Prostate gland (tissue), 2 donors: Measurements from ENCODE around the gene ADGRF5. TPM values are rescaled to one million over a fixed set of nuclear protein-coding genes. Genes with fewer than 3 reads are reported as not detected.
A peak's percentile ranks its signal among the peaks of the same experiment; 100 is the strongest.
"Not testable (repeated sequence)": the region's sequence is repeated elsewhere in the genome, so short reads cannot be mapped to it uniquely, and the experiment has no call there.

Experiments used
- DNase-seq: peaks from one replicate; pipeline ENCODE4 v3.0.0-alpha.2; 2019; ENCODE audit warnings: low spot score
- H3K27ac ChIP-seq, 2 donors: fragments of 200-600 bp; sonication (generic); 2 replicates each; pipeline ENCODE4 v1.5.1; 2017 to 2019
- H3K27me3 ChIP-seq: fragments of 200-600 bp; sonication (generic); replicated peaks from 2 replicates; pipeline ENCODE4 v1.5.1; 2019; ENCODE audit not compliant: insufficient read depth
- H3K36me3 ChIP-seq, 2 donors: fragments of 200-600 bp; sonication (generic); 1 replicate in 1 of 2; 2 replicates in 1 of 2; pipeline versions ENCODE4 v1.5.1 to v1.8.1; 2017 to 2019
- H3K4me1 ChIP-seq: fragments of 200-600 bp; sonication (generic); replicated peaks from 2 replicates; pipeline ENCODE4 v1.5.1; 2019
- H3K4me3 ChIP-seq, 2 donors: fragments of 200-600 bp; sonication (generic); 2 replicates each; pipeline ENCODE4 v1.5.1; 2017 to 2019
- H3K9me3 ChIP-seq: fragments of 200-600 bp; sonication (generic); 2 replicates; pipeline ENCODE4 v1.5.1; 2017
- CTCF ChIP-seq, 4 experiments: fragments of 200-600 bp in 2 of 4; fragments of 450-650 bp in 2 of 4; sonication (generic) in 2 of 4; IDR thresholded peaks; 1 replicate in 3 of 4; 2 replicates in 1 of 4; pipeline ENCODE4 v1.5.1; 2016 to 2019; ENCODE audit warnings: antibody characterized with exemption in 4 of 4, mild to moderate bottlenecking in 2 of 4, moderate library complexity in 2 of 4
- POLR2A ChIP-seq: fragments of 450-650 bp; IDR thresholded peaks from one replicate; pipeline ENCODE4 v1.6.1; 2016; ENCODE audit warnings: antibody characterized with exemption, mild to moderate bottlenecking
- POLR2AphosphoS5 ChIP-seq: sonication (generic); formaldehyde crosslinking; IDR thresholded peaks from one replicate; pipeline ENCODE4 v1.6.1; 2017; ENCODE audit warnings: antibody characterized with exemption
- WGBS: methylation state at CpG from one replicate; pipeline ENCODE4 v1.1.5; 2018; 5-methylcytosine and 5-hydroxymethylcytosine counted together
- intact Hi-C: fragments of 100-400 bp; cut with DNase I; formaldehyde crosslinking; loops from one replicate; pipeline ENCODE4 v1.14.2; 2022
- total RNA-seq, 2 donors: library from RNA; depleted of rRNA; stranded (reverse); fragments of >200 nt; gene quantifications; one replicate each; pipeline ENCODE4 v1.1.0, GENCODE V29; 2016

Gene ADGRF5
- total RNA-seq, 2 donors from 2014 or later, result 4.7 to 16.1 TPM

- TF ChIP-seq CTCF (IDR thresholded peaks at IDR 0.05), result no peak
- no peak for TF ChIP-seq POLR2A
- no peak for TF ChIP-seq POLR2AphosphoS5
- no peaks in the 10 kb centered on the region for H3K9me3 ChIP-seq
- no peaks in the 10 kb centered on the region for H3K27me3 ChIP-seq
- H3K4me3 ChIP-seq, result no peak overlapping the region
- intact Hi-C loops, result no loop called here
- H3K36me3 ChIP-seq, result no peaks in the 10 kb centered on the region
- no peak overlapping the region for H3K27ac ChIP-seq
- WGBS, result 85% methylated on average over 3 of the region's 3 CpGs
- H3K4me1 ChIP-seq, result no peaks in the 10 kb centered on the region
- DNase-seq, result no peak
Measured at GRCh38 chr6:46863791-46864190, 57.9 kb downstream of the ADGRF5 start.

- Histone ChIP-seq H3K4me3 (no peak overlapping the region), H3K9me3 (no peaks in the 10 kb centered on the region), H3K27me3 (no peaks in the 10 kb centered on the region), H3K4me1 (no peaks in the 10 kb centered on the region), H3K27ac (no peak overlapping the region), H3K36me3 (no peaks in the 10 kb centered on the region)
- DNase-seq, result no peak
- intact Hi-C loops, result no loop called here
- TF ChIP-seq CTCF (IDR thresholded peaks at IDR 0.05), result no peak
- 76% methylated on average over 2 of the region's 2 CpGs for WGBS
Measured at GRCh38 chr6:46862381-46862780, 59.4 kb downstream of the ADGRF5 start.

- DNase-seq, H3K4me3 ChIP-seq, H3K4me1 ChIP-seq, intact Hi-C loops, H3K9me3 ChIP-seq, H3K36me3 ChIP-seq, H3K27ac ChIP-seq, H3K27me3 ChIP-seq: not testable (repeated sequence)
- peak; percentile 12 to 44 (median 42) for TF ChIP-seq CTCF (IDR thresholded peaks at IDR 0.05)
- 52% methylated on average over 1 of the region's 1 CpG for WGBS
Measured at GRCh38 chr6:46855966-46856365, 65.8 kb downstream of the ADGRF5 start.

- intact Hi-C loops, DNase-seq, H3K27ac ChIP-seq, H3K27me3 ChIP-seq, H3K4me3 ChIP-seq, H3K4me1 ChIP-seq, H3K36me3 ChIP-seq, H3K9me3 ChIP-seq: not testable (repeated sequence)
- 79% methylated on average over 4 of the region's 4 CpGs for WGBS
Measured at GRCh38 chr6:46851576-46851975, 70.2 kb downstream of the ADGRF5 start.

GRCh38 chr6:46850792-46851191, 70.9 kb downstream of the ADGRF5 start:
- intact Hi-C loops, result no loop called here
- no peak overlapping the region for H3K27ac ChIP-seq
- DNase-seq, result no peak
- no peak for TF ChIP-seq CTCF (IDR thresholded peaks at IDR 0.05)
- H3K9me3 ChIP-seq, result no peaks in the 10 kb centered on the region
- no peaks in the 10 kb centered on the region for H3K36me3 ChIP-seq
- H3K27me3 ChIP-seq, result no peaks in the 10 kb centered on the region
- WGBS, result 86% methylated on average over 2 of the region's 2 CpGs
- H3K4me1 ChIP-seq, result no peaks in the 10 kb centered on the region
- H3K4me3 ChIP-seq, result no peak overlapping the region

- intact Hi-C loops, result loop anchor here (2.0 kb wide), 1 partner anchor 197 kb away; no protein-coding TSS in a partner anchor
- TF ChIP-seq POLR2A, result no peak
- no peak for TF ChIP-seq POLR2AphosphoS5
- TF ChIP-seq CTCF (IDR thresholded peaks at IDR 0.05), result no peak
- WGBS, result 30% methylated on average over 5 of the region's 5 CpGs
Measured at GRCh38 chr6:46849361-46849690, 72.4 kb downstream of the ADGRF5 start.

More at GRCh38 chr6:46849361-46849690, 72.4 kb downstream of the ADGRF5 start:
- H3K27me3 ChIP-seq, result no peaks in the 10 kb centered on the region
- H3K4me1 ChIP-seq, result no peaks in the 10 kb centered on the region
- no peaks in the 10 kb centered on the region for H3K9me3 ChIP-seq
- H3K27ac ChIP-seq, result no peak overlapping the region
- no peak for DNase-seq
- no peak overlapping the region for H3K4me3 ChIP-seq
- no peaks in the 10 kb centered on the region for H3K36me3 ChIP-seq
